ENCODE results near the gene INTS12. TPM values are rescaled to one million over a fixed set of nuclear protein-coding genes. Genes with fewer than 3 reads are reported as not detected.

INTS12 gene
- total RNA-seq, 4 donors from 2014 or later, result 21.6 to 40.8 (median 32.2) TPM

GRCh38 chr4:105670684-105671083 is 37.8 kb downstream of the INTS12 start:
- H3K9me3 ChIP-seq, result no peaks in the 10 kb centered on the region
- intact Hi-C loops (cut with DNase I), result loop anchor here (10.0 kb wide), 1 partner anchor 156 kb away; no protein-coding TSS in a partner anchor
- no peak for TF ChIP-seq CTCF (IDR thresholded peaks at IDR 0.05)
- no peak for TF ChIP-seq POLR2A (IDR thresholded peaks at IDR 0.05)
- no peak overlapping the region for H3K27ac ChIP-seq
- no peak overlapping the region for H3K4me3 ChIP-seq (replicated peaks in 1 of 3)
- no peak for DNase-seq
- H3K27me3 ChIP-seq, result no peaks in the 10 kb centered on the region
- no peaks in the 10 kb centered on the region for H3K4me1 ChIP-seq
- no peaks in the 10 kb centered on the region for H3K36me3 ChIP-seq

GRCh38 chr4:105666693-105667092 is 41.8 kb downstream of the INTS12 start:
- Histone ChIP-seq H3K4me3 (replicated peaks in 1 of 3) (no peak overlapping the region), H3K4me1 (no peaks in the 10 kb centered on the region), H3K27me3 (no peaks in the 10 kb centered on the region), H3K36me3 (no peaks in the 10 kb centered on the region), H3K9me3 (no peaks in the 10 kb centered on the region), H3K27ac (no peak overlapping the region)
- no peak for DNase-seq
- intact Hi-C loops (cut with DNase I), result no loop called here
- no peak for TF ChIP-seq POLR2A (IDR thresholded peaks at IDR 0.05)
- peak in 4 of 6 experiments; percentile 13 to 52 (median 36) for TF ChIP-seq CTCF (IDR thresholded peaks at IDR 0.05)
- WGBS, 2 donors, result 54 to 57% methylated on average over 5 of the region's 5 CpGs

- no peaks in the 10 kb centered on the region for H3K4me1 ChIP-seq
- no peak overlapping the region for H3K27ac ChIP-seq
- H3K27me3 ChIP-seq, result no peaks in the 10 kb centered on the region
- intact Hi-C loops (cut with DNase I), result no loop called here
- no peaks in the 10 kb centered on the region for H3K9me3 ChIP-seq
- no peak for DNase-seq
- H3K36me3 ChIP-seq, result no peaks in the 10 kb centered on the region
- TF ChIP-seq POLR2A (IDR thresholded peaks at IDR 0.05) (no peak), CTCF (IDR thresholded peaks at IDR 0.05) (no peak)
- 68 to 95% methylated on average over 2 of the region's 2 CpGs for WGBS, 2 donors
- no peak overlapping the region for H3K4me3 ChIP-seq (replicated peaks in 1 of 3)
These were observed 45.4 kb downstream of the INTS12 start for GRCh38 chr4:105662935-105663675.

GRCh38 chr4:105661028-105661427 is 47.5 kb downstream of the INTS12 start:
- H3K27me3 ChIP-seq, result no peaks in the 10 kb centered on the region
- H3K4me3 ChIP-seq (replicated peaks in 1 of 3), result no peak overlapping the region
- no peaks in the 10 kb centered on the region for H3K36me3 ChIP-seq
- H3K9me3 ChIP-seq, result no peaks in the 10 kb centered on the region
- H3K27ac ChIP-seq, result no peak overlapping the region
- WGBS, 2 donors, result 95 to 96% methylated on average over 3 of the region's 3 CpGs
- no peaks in the 10 kb centered on the region for H3K4me1 ChIP-seq
- no peak for DNase-seq
- no peak for TF ChIP-seq POLR2A (IDR thresholded peaks at IDR 0.05)
- no peak for TF ChIP-seq CTCF (IDR thresholded peaks at IDR 0.05)
- intact Hi-C loops (cut with DNase I), result no loop called here

GRCh38 chr4:105659190-105659589 is 49.3 kb downstream of the INTS12 start:
- H3K9me3 ChIP-seq, result no peaks in the 10 kb centered on the region
- no peak overlapping the region for H3K4me3 ChIP-seq (replicated peaks in 1 of 3)
- H3K4me1 ChIP-seq, result no peaks in the 10 kb centered on the region
- H3K27ac ChIP-seq, result no peak overlapping the region
- WGBS, 2 donors, result 81 to 90% methylated on average over 6 of the region's 6 CpGs
- intact Hi-C loops (cut with DNase I), result no loop called here
- no peaks in the 10 kb centered on the region for H3K27me3 ChIP-seq
- TF ChIP-seq POLR2A (IDR thresholded peaks at IDR 0.05) (no peak), CTCF (IDR thresholded peaks at IDR 0.05) (no peak)
- H3K36me3 ChIP-seq, result no peaks in the 10 kb centered on the region
- DNase-seq, result no peak

Measured in thyroid gland (tissue), 4 donors.